NCI-H526 (cell line): ENCODE data around the gene AFG1L.
"Not testable (repeated sequence)": the region's sequence is repeated elsewhere in the genome, so short reads cannot be mapped to it uniquely, and the experiment has no call there.

Experiments used
- DNase-seq, 2 experiments: peaks; one replicate each; lab custom pipeline; 2025; lab: John Stamatoyannopoulos, UW

The AFG1L gene

GRCh38 chr6:108518714-108519576, 224.1 kb downstream of the AFG1L start:
- peak; percentile 1 to 52 for DNase-seq

GRCh38 chr6:108521616-108522107, 226.8 kb downstream of the AFG1L start:
- no peak for DNase-seq

GRCh38 chr6:108523697-108524096, 228.8 kb downstream of the AFG1L start:
- no peak for DNase-seq

GRCh38 chr6:108524528-108525248, 229.8 kb downstream of the AFG1L start:
- DNase-seq, result no peak

GRCh38 chr6:108526739-108527174, 231.9 kb downstream of the AFG1L start:
- peak; percentile 13 to 58 for DNase-seq

- DNase-seq, result no peak
These were observed 234.0 kb downstream of the AFG1L start for GRCh38 chr6:108528878-108529277.

GRCh38 chr6:108531332-108531731, 236.5 kb downstream of the AFG1L start:
- peak in 1 of 2 experiments; percentile 30 for DNase-seq

GRCh38 chr6:108535114-108535742, 240.4 kb downstream of the AFG1L start:
- DNase-seq, result no peak

GRCh38 chr6:108535920-108536535, 241.2 kb downstream of the AFG1L start:
- DNase-seq, result not testable (repeated sequence)

- peak; percentile 81 to 86 for DNase-seq
These were observed 247.2 kb downstream of the AFG1L start for GRCh38 chr6:108541843-108542759.

- DNase-seq, result no peak
These were observed 248.5 kb downstream of the AFG1L start for GRCh38 chr6:108543175-108543940.

- no peak for DNase-seq
These were observed 249.8 kb downstream of the AFG1L start for GRCh38 chr6:108544606-108545005.

- DNase-seq, result no peak
These were observed 251.5 kb downstream of the AFG1L start for GRCh38 chr6:108546079-108547049.

GRCh38 chr6:108549241-108549640, 254.4 kb downstream of the AFG1L start:
- DNase-seq, result no peak

- DNase-seq, result no peak
These were observed 254.9 kb downstream of the AFG1L start for GRCh38 chr6:108549741-108550140.

GRCh38 chr6:108550256-108550655, 255.4 kb downstream of the AFG1L start:
- DNase-seq, result no peak

GRCh38 chr6:108555399-108556052, 260.7 kb downstream of the AFG1L start:
- no peak for DNase-seq

GRCh38 chr6:108556250-108556649, 261.4 kb downstream of the AFG1L start:
- no peak for DNase-seq
